OCI-LY7 (cell line): ENCODE data around the gene SLC9A3. TPM values are rescaled to one million over a fixed set of nuclear protein-coding genes. Genes with fewer than 3 reads are reported as not detected.

ENCODE experiments used
- Bru-seq: library from RNA; stranded (reverse); fragments of 400-500 nt; gene quantifications from one replicate; lab custom pipeline; 2021; lab: Mats Ljungman, UMichigan
- BruChase-seq, 2 experiments: library from RNA; stranded (reverse); fragments of 400-500 nt; gene quantifications; one replicate each; lab custom pipeline; 2021; lab: Mats Ljungman, UMichigan
- BruUV-seq: library from RNA; stranded (reverse); fragments of 400-500 nt; replicated peaks from 2 replicates; lab custom pipeline; 2021; lab: Mats Ljungman, UMichigan
- CTCF ChIA-PET: fragments of 300-600 bp; sonication (Branson Sonifier 250); formaldehyde crosslinking; loops from one replicate; lab custom pipeline; 2022; ENCODE audit warnings: antibody characterized with exemption; ENCODE audit not compliant: unreplicated experiment; lab: Charles Lee
- POLR2A ChIA-PET: fragments of 300-600 bp; sonication (Branson Sonifier 250); formaldehyde crosslinking; loops from one replicate; lab custom pipeline; 2022; ENCODE audit warnings: antibody characterized with exemption; lab: Charles Lee
- DNase-seq: peaks from one replicate; pipeline ENCODE4 v3.0.0-alpha.2; 2015; ENCODE audit warnings: low spot score
- H2AFZ ChIP-seq: fragments of 200-600 bp; sonication (generic), shearing (Covaris generic); 2 replicates; pipeline ENCODE4 v1.6.1; 2014; ENCODE audit warnings: mild to moderate bottlenecking, antibody characterized with exemption, low read length, moderate library complexity
- H3K27ac ChIP-seq: fragments of 200-600 bp; sonication (generic); 2 replicates; pipeline ENCODE4 v1.5.1; 2014; ENCODE audit warnings: mixed run types, low read depth, mild to moderate bottlenecking, moderate library complexity, low read length, inconsistent platforms; ENCODE audit not compliant: poor library complexity, severe bottlenecking
- H3K36me3 ChIP-seq: fragments of 200-600 bp; sonication (generic); 2 replicates; pipeline ENCODE4 v1.6.1; 2014; ENCODE audit warnings: mild to moderate bottlenecking, antibody characterized with exemption, low read length, moderate library complexity, mixed read lengths; ENCODE audit not compliant: insufficient read depth
- H3K4me1 ChIP-seq: fragments of 200-600 bp; sonication (generic); 2 replicates; pipeline ENCODE4 v1.5.1; 2014; ENCODE audit warnings: mild to moderate bottlenecking, low read length; ENCODE audit not compliant: insufficient read depth, poor library complexity, severe bottlenecking
- H3K4me2 ChIP-seq: fragments of 200-600 bp; sonication (generic); 2 replicates; pipeline ENCODE4 v1.6.1; 2014; ENCODE audit warnings: mild to moderate bottlenecking, low read length
- H3K4me3 ChIP-seq: fragments of 200-600 bp; sonication (generic); 2 replicates; pipeline ENCODE4 v1.5.1; 2014; ENCODE audit warnings: mild to moderate bottlenecking, low read depth, low read length; ENCODE audit not compliant: poor library complexity, severe bottlenecking
- H3K79me2 ChIP-seq: fragments of 200-600 bp; sonication (generic); 2 replicates; pipeline ENCODE4 v1.6.1; 2016; ENCODE audit warnings: low read depth, mild to moderate bottlenecking, low read length, moderate library complexity, mixed read lengths; ENCODE audit not compliant: insufficient read depth
- H3K9me2 ChIP-seq: fragments of 200-600 bp; sonication (generic); 2 replicates; pipeline ENCODE4 v1.6.1; 2016; ENCODE audit warnings: mild to moderate bottlenecking, low read length, mixed read lengths; ENCODE audit not compliant: insufficient read depth
- H3K9me3 ChIP-seq: fragments of 200-600 bp; sonication (generic); 2 replicates; pipeline ENCODE4 v1.6.1; 2014; ENCODE audit warnings: mild to moderate bottlenecking, mixed run types, low read length, mixed read lengths
- H4K20me1 ChIP-seq: fragments of 200-600 bp; sonication (generic); 2 replicates; pipeline ENCODE4 v1.6.1; 2014; ENCODE audit warnings: mild to moderate bottlenecking, antibody characterized with exemption, low read length, moderate library complexity, mixed read lengths; ENCODE audit not compliant: insufficient read depth
- CTCF ChIP-seq: fragments of 200-600 bp; sonication (generic); conservative IDR thresholded peaks from 2 replicates; pipeline ENCODE4 v1.5.1; 2014; ENCODE audit warnings: mild to moderate bottlenecking, antibody characterized with exemption, low read length, moderate library complexity, mixed read lengths
- EZH2phosphoT487 ChIP-seq: fragments of 200-600 bp; sonication (generic); IDR thresholded peaks from 2 replicates; pipeline ENCODE4 v1.6.1; 2018; ENCODE audit warnings: low read depth, borderline replicate concordance, mild to moderate bottlenecking, mixed run types, antibody characterized with exemption, low read length, moderate library complexity, mixed read lengths
- intact Hi-C: fragments of 100-400 bp; cut with micrococcal nuclease; formaldehyde crosslinking; loops from one replicate; pipeline ENCODE4 v1.10.0; 2022; ENCODE audit not compliant: unreplicated experiment
- long read RNA-seq: library from polyadenylated mRNA; stranded (forward); transcript quantifications from one replicate; pipeline ENCODE4 v2.0.0, GENCODE V29; 2022
- total RNA-seq, 2 experiments: library from RNA; depleted of rRNA in 1 of 2; stranded (reverse); fragments of >200 nt in 1 of 2; shearing (Covaris generic) in 1 of 2; gene quantifications; 2 replicates each; pipeline ENCODE4 v1.2.3, GENCODE V29; 2014 to 2022

Gene SLC9A3
- total RNA-seq (2014; rRNA removed; shearing (Covaris generic)) (4.3 and 6.9 TPM in 2 replicates), total RNA-seq (2022) (2.0 and 2.7 TPM in 2 replicates), Bru-seq, nascent RNA (percentile 15 among the genes with signal in this experiment), BruChase-seq, experiment 1, labeled RNA remaining after a 6-hour chase (percentile 13 among the genes with signal in this experiment), BruChase-seq, experiment 2, labeled RNA remaining after a 2-hour chase (percentile 22 among the genes with signal in this experiment)
- long read RNA-seq, result 0 reads

GRCh38 chr5:524234-524972 is at the start of gene SLC9A3:
Gene SLC9A3, minus strand, starts transcription at chr5:524449.
- Histone ChIP-seq H3K79me2 (no peaks in the 10 kb centered on the region), H3K4me1 (peaks cover 8% of the 10 kb centered on the region), H3K9me3 (no peaks in the 10 kb centered on the region), H3K4me3 (no peak within 1 kb of the TSS), H3K27ac (no peak within 1 kb of the TSS), H2AFZ (no peak within 1 kb of the TSS), H3K36me3 (no peaks in the 10 kb centered on the region), H3K9me2 (no peaks in the 10 kb centered on the region), H4K20me1 (no peaks in the 10 kb centered on the region), H3K4me2 (no peak within 1 kb of the TSS)
- intact Hi-C loops, result no loop called here
- ChIA-PET POLR2A (no interaction called here), CTCF (no interaction called here)
- no TSS peak for BruUV-seq
- TF ChIP-seq EZH2phosphoT487, result no peak
- TF ChIP-seq CTCF, result no peak
- DNase-seq, result no peak

GRCh38 chr5:573976-574375 is 49.7 kb upstream of the SLC9A3 start:
- peaks cover 9% of the 10 kb centered on the region; the same call in 1 of the 2 replicates for H3K9me3 ChIP-seq
- BruUV-seq, result no TSS peak
- H3K9me2 ChIP-seq, result no peaks in the 10 kb centered on the region
- TF ChIP-seq CTCF, result no peak
- no peak for TF ChIP-seq EZH2phosphoT487
- H3K4me3 ChIP-seq, result no peak overlapping the region
- intact Hi-C loops, result no loop called here
- no peak for DNase-seq
- H3K27ac ChIP-seq, result no peak overlapping the region
- H3K4me2 ChIP-seq, result no peak overlapping the region
- no peaks in the 10 kb centered on the region for H4K20me1 ChIP-seq
- no peak overlapping the region for H2AFZ ChIP-seq
- CTCF ChIA-PET, result no interaction called here
- H3K4me1 ChIP-seq, result no peaks in the 10 kb centered on the region
- H3K79me2 ChIP-seq, result no peaks in the 10 kb centered on the region
- POLR2A ChIA-PET, result no interaction called here
- no peaks in the 10 kb centered on the region for H3K36me3 ChIP-seq

- H3K79me2 ChIP-seq, result no peaks in the 10 kb centered on the region
- TF ChIP-seq EZH2phosphoT487 (no peak), CTCF (no peak)
- ChIA-PET CTCF (no interaction called here), POLR2A (no interaction called here)
- BruUV-seq, result no TSS peak
- no peak overlapping the region for H3K27ac ChIP-seq
- H3K4me2 ChIP-seq, result no peak overlapping the region
- DNase-seq, result no peak
- peaks cover 9% of the 10 kb centered on the region; the same call in 1 of the 2 replicates for H3K9me3 ChIP-seq
- no peak overlapping the region for H2AFZ ChIP-seq
- H3K36me3 ChIP-seq, result no peaks in the 10 kb centered on the region
- intact Hi-C loops, result no loop called here
- no peak overlapping the region for H3K4me3 ChIP-seq
- no peaks in the 10 kb centered on the region for H4K20me1 ChIP-seq
- no peaks in the 10 kb centered on the region for H3K9me2 ChIP-seq
- H3K4me1 ChIP-seq, result no peaks in the 10 kb centered on the region
Measured at GRCh38 chr5:573206-573605, 49.0 kb upstream of the SLC9A3 start.
